ENCODE data around the gene PRICKLE4.
A peak's percentile ranks its signal among the peaks of the same experiment; 100 is the strongest.

PRICKLE4 gene, protein sequence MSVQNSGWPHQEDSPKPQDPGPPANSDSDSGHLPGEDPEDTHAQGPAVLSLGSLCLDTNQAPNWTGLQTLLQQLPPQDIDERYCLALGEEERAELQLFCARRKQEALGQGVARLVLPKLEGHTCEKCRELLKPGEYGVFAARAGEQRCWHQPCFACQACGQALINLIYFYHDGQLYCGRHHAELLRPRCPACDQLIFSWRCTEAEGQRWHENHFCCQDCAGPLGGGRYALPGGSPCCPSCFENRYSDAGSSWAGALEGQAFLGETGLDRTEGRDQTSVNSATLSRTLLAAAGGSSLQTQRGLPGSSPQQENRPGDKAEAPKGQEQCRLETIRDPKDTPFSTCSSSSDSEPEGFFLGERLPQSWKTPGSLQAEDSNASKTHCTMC

DNA sequence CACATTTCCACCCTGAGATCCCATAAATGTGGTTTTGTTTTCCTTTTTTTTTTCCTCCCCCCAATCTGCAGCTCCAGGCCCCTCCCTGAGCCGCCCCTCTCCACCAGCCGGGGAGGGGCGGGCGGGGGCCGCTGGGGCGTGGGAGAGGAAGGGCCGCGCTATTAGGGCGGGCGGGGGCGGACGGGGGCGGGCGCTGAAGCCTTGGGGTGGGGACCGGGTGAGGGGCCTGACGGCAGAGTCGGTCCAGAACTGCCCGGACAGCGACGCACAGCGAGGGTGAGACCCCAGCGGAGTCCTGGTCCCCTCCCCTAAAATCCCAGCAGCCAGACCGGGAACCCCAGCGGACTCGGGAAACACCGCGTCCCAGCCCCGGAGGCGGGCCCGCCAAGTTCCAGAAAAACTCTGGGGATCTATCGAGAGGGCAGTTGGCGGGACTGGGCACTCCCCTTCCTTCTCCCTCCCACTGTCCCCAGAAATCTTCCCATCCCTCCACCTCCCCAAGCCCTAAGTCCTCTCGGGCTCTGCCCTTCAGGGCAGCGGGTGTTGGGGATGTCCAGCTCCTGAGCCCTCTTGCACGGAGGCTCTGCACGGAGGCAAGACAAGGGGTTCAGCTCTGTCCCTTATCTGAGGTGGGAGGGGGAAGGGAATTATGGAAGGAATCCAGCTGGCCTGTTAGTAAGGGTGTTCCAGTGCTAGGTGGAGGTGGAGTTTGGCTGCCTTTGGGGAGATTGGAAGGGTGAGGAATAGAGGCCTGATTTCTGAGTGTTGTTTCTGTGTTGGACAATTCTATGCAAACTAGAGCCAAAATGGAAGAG, at the start of gene PRICKLE4:
PRICKLE4 (plus strand) TSS at position 232 of the 815 bp plus-strand sequence. CDS start 2,692 bp downstream, outside the sequence.
- DNase-seq = no peak

DNA sequence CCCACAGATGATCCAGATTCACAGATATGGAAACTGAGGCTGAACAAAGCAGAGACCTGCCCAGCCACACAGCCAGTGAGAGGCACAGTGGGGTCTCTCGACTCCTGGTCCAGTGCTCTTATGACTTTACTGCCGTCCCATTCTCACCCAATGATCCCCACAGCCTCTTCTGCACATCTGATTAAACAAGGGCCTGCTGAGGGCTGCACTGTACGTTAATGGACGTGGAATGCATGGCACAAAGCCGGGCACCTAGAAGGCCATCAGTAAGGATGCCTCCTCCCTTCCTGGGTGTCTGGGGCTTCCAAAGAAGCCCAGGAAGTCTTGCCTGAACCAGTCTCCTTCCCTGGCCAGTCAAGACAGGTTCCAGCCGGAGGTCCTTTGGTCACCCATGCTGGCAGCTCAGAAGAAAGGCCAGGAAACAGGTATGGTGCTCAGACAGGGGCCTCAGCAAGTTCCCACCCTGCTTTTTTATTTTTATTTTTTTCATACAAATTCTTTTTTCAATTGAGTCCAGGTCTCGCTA, 49.0 kb upstream of the PRICKLE4 start:
- DNase-seq = no peak

DNA sequence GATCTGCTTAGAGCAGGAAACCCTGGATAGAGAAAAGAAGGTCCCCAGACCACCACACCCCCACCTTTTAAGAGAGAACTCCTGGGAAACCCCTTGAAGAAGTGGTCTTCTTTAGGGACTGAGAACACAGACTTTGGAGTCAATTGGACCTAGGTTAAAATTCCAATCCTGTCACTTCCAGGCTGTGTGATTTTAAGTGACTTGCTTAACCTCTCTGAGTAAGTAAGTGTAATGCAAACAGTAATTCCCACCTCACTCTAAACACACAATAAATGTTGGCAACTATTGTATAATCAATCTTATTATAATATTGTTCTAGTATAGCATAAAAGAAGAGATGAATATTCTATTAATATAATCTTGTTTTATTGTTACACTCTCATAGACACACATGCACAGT, 48.4 kb upstream of the PRICKLE4 start:
- no peak for DNase-seq

DNA sequence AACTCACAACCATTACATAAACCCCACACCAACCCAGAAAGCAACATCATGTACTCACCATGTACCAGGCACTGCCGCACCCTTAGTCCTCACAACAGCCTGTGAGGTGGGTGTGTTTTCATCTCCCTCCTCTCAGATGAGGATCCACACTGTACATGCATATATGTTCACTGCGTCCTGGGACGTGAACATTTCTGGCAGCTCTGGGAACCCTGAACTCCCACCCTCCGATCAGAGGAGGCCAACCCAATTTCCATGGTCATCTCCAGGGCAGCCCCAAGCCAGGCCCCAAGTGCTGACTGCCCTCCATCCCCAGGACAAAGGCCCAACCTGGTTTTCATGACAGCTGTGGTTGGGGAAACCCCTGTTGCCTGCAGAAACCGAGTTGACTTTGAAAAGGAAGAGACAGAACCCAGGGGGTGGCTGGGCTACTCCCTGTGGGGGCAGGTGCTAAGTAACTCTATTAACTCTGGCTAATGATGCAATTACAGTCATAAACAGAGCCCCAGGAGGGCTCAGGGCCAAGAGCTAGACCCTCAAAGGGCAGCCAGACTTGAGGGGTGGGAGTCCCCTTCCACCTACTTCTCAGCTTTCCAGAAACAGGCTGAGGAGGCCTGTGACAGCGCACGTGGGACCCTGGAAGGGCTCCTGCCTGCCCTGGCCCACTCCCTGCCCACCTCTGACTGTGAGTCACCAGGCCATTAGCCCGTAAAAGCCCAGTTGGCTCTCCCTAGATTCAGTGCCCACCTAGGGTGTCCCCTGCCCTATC, 47.8 kb upstream of the PRICKLE4 start:
- no peak for DNase-seq

DNA sequence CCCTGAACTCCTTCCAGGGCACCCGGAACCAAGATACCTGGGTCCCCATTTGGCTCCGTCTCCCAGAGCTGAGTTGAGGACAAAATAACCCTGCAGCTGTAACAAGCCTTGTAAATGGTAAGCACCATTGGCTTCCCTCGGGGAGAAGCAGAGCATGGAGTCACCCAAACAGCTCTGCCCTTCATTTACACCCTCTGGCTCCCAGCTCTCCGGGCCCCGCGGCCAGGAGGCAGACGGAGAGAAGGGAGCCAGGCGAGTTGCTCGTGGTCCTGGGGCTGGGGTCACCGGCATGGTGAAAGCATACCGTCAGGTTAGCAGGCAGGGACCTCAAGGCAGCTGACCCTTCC, 47.2 kb upstream of the PRICKLE4 start:
- DNase-seq = no peak

DNA sequence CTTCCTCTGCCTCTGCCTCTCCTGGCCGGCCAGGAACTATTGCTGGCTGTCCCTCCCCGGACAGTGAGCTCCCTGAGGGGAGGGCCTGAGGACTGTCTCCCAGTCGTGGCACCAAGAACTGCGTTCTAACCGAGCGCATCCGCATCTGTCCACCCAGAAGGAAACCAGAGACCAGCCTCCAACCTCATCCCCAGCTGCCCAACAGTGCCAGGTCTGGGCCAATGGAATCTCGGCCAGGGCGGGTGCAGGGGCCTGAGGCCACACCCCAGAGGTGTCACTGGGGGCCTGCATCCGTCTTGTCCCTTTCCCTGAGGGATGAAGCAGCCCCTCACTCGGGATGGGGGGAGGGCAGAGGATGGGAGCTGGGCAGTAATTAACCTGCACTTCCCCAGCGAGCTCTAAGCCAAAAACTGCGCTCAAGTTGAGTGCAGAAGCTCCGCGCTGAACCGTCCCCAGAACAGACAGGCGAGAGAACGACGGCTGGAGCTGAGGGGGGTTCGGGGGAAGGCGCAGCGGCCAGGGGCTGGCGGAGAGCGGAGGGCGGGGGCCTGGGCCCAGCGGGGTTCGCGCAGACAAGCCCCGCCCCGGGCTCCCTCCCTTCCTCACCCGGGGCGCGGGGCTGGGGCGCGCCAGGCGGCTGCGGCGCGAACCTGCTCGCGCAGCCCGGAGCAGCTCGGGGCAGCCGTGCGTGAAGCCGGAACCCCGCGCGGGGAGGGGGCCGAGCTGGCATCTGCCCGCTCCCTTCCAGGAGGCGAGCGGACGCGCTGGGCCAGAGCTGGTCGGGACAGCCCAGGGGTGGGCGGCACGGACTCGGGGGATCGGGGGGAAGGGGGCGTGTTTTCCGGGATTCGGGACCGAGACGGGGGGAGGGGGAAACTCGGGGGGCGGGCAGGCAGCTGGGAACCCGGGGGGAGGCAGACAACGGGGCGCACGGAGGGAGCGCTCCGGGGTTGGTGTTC, 46.6 kb upstream of the PRICKLE4 start:
- peak; percentile 74 for DNase-seq

DNA sequence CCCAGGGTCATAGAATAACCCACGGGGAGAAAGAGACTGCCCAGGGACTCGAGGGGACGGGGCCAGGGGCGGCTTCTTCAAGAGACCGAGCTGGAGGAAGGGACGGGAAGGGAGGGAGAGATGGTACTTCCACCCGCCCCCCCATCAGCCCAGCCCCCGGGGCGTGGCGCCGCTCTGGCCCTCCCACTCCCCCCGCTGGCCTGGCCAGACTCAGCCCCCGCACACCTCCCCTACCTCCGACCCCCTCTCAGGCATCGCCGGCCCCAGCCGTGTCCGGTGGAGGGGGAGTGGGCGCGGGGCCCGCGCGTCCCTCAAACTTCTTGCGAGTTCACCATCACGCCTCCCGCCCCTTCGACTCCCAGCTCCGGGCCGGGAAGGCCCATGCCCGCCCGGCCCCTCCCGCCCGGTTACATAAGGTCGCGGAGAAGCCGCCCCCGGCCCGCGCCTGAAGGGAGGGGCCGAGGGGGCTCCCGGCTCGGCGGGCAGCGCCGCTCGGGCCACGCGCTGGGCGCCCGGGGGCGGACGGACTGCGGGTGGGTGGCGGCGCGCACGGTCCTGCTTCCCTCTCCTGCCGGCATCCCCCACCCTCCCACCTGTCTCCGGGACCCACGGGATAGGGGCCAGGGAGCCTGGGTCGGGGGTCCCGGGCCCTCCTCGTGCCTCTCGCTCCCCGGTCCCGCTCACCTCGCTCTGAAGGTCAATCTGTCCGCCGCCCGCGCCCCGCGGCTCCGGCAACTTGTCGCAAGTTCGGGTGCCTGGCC, 45.7 kb upstream of the PRICKLE4 start:
- DNase-seq = peak; percentile 41

DNA sequence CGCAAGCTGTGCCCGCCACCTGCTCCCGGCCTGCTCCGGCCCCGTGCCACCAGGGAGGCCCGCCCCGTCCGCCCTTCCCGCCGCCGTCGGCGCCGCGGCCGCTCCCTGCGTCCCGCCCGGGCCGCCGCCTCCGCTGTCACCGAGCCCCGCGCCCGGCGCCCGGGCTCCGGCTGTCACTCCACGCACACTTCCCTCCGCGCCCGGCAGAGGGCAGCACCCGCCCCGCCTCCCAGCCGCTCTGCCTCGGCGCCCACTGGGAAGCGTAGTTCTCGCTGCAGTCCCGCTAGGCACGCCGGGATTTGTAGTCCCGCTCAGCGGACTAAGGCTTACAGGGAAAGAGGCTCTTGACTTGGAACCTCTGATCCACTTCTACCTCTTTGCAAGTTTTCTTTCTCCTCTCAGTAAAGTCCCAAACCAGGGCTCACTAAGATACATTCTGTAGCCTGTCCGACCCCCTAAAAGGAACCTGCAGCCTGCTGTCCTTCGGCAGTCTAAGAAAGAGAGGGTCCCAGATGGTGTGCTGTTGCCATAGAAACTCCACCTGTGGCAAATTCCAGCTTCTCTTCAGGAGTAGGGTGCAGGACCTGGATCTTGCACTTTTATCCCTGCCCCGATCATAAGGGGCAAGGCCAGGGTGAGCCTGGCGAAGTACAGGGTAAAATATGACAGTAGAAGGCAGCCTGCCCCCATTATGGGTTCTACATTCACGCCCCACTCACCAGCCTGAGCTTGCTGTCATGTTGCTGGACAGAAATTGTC, 45.0 kb upstream of the PRICKLE4 start, which contains the start of gene TFEB:
TFEB (minus strand) TSS at position 182 of the 759 bp plus-strand sequence. CDS start 44,395 bp downstream, outside the sequence.
- peak; percentile 87 for DNase-seq

DNA sequence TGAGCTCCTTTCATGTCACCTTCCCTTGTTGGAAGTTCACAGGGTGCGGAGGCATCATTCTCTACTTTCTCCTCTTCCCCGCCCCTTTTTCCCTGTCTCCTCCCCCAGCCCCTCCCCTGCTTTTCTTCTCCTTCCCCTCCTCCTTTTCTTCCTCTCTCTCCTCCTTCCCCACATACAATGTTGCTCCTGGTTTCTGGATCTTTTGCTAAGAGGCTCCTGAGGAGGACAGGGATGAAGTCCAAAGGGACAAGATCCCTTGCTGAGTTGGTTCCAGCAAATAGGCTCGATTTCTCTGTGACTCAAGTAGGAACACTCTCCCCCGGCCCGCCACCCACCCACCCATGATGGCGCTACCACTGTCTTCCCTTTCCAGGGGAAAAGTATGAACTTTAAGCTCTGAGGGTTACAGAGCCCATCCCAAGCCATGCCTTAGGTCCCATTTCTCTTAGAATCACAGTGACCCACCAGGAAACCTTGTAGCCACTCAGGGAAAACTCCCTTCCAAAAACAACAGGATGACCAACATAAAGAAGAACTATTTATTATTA, 44.3 kb upstream of the PRICKLE4 start:
- DNase-seq = no peak

DNA sequence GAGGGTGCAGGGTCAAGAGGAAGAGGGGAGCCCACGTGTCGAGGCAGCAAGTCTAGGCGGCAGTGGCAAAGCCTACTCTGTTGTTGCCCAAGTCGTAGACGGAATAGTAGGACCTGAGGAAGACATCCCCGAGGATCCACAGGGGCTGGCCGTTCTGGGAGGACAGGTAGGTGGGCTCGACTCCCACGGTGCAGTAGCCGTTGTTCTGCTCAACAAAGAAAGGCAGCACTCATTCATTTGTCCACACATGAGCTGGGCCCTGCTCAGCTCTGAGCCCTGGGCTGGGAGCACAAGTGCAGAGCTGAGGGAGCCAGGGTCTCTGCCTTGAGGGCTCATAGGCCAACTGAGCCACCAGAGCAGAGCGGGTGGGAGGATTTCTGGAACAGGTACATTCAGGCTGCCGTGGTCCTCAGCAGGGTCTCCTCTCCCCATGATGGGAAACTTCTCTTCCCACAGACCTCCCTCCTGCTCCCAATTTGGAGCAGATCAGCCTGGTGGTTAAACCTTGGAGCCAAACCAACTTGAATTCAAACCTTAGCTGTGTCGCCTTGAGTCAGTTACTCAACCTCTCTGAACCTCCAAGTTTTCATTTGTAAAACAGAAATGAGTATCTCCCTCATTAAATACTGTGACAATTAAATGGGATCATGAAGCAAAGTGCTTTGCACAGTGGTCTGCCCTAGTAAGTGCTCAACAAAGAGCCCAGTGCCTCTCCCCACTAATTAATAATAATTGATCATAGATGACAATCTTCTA, 43.6 kb upstream of the PRICKLE4 start:
- DNase-seq = no peak

DNA sequence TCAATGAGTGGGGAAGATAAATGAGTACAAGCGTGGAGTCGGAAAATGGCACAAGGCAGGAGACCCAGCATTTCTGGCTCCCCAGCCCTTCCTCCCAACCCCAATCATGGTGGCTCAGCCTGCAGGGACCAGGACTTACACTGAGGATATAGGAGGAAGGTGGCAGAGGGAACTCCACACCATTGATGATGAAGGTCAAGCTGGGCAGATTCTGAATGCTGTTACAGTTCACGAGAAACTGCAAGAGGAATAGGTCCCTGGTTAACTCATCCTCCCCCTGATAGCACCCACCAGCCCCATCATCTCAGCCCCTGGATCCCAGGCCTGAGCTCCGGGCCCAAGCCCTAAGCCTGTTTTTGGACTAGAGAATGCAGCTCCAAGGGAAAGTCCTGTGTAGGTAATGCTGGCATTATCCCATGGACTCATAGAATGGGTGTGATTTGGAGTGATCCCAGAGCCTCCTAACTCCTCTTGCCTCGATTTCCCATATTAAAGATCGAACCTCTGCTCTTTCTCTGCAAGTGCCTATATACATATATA, 42.9 kb upstream of the PRICKLE4 start:
- no peak for DNase-seq

DNA sequence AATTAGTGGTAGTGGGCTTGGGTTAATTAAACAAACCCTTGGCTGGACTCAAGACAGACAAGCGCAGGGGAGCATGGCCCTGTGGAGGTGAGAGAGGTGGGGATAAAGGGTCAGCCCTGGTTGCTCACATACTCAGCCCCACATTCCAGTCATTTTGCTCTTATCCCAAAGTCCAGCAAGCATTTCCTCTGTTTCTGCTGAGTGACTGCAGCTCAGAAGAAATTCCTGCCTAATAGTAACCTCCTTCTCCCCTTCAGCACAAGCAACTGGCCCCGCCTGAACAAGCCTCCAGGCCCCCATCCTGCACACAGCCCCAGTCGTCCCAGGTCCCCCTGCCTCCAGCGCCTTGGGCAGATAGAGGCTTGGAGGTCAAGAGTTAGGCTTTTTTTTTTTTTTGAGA, 41.5 kb upstream of the PRICKLE4 start:
- DNase-seq = no peak

DNA sequence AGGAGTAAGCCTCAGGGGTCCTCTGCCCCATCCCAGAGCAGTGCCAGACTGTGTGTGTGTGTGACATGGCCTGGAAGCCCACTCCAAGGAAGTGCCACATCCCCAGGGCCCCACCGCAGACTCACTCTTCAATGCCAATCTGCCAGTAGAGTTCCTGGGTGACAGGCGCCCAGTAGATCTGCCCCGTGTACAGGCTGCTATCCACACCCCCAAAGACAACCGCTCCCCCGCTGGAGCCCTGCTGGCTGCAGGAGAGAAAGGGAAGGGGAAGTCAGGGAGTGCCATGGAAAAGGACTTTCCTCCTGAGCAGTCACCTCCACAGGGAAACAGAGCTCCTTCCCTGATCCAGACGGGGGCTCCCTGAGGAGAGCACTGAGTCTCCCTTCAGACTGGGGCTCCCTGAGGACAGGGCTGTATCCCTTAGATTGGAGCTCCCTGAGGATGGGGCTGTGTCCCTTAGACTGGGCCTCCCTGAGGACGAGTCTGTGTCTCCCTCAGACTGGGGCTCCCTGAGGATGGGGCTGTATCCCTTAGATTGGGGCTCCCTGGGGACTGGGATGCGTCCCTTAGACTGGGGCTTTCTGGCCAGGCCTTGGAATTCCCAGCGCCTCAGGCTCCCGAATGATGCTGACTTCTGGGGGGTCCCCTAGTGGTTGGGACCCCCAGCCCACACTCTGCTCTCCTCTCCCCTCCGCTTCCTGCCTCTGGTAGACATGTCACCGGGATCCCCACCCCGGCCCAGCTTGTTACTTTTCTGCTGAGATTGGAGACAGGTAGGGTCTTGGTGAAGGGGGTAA, 40.0 kb upstream of the PRICKLE4 start:
- no peak for DNase-seq

DNA sequence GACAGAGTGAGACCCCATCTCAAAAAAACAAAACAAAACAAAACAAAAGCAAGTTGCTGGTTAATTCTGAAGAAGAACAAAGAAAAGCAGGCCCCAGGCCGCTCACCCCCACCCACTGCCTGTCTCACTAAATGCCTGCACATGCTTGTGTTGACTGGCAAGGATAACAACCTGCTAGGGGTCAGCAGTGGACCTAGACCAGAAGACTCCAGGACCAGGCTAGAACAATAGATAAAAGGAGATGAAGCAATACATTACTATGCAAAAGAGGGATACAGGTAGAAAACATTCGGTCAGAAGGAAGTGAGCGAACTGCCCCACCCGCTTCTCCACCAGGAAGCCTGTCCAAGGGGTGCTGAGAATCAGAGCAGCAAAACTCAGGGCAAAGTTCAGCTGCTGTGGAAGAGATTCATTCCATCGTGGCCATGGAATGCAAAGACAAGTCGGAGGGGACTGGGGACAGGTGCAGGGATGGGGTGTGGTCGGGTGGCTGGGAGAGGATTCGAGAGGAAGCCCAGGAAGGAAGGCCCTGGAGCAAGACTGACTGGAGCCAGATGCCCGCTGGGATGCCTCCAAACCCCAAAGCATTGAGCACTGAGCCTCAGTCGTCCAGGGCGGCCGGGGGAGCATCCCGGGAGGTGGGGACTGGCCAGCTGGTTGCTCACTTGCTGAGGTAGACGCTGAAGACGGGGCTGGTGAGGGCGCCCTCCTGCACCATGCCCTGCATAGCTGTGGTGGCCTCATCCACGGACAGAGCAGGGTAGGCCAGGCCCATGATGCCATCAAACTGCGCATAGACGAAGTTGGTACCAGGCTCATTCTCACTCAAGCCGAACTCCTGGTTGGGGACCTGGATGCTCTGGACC, 38.7 kb upstream of the PRICKLE4 start:
- no peak for DNase-seq

DNA sequence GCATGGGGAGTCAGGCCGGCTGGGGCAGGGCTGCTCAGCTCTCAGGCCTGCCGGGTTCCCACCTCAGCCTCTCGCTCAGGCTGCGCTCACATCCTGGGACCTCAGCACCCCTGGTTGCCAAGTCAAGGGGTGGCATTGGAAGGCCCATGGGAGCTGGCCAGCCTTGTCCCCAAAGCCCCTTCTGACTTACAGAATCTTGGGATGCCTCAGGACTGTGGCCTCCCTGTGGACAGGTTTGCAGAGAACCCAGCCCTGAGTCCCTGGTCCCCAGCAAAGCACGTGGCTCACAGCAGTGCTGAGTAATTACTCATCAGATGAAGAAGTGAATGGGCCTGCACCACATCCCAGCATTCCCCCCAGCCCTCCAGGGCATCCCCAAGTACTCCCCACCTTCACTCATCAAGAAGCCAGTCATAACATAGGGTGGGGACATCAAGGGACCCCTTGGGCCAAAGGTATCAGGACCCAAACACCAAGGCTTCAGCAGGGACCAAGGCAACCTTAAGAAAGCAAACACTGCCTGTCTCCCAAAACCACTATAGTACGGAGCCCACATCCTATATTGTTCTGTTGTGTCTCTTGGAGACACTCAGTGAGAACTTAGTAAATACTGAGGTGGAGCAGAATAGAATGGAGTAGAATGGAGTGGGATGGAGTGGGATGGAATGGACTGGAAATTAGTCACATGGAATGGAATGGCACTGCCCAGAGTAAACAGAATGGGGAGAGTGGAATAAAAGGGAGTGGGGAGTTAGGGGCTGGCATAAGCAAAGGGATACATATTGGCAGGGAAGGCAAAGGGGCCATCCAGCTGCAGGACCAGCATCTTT, 37.0 kb upstream of the PRICKLE4 start:
- no peak for DNase-seq

DNA sequence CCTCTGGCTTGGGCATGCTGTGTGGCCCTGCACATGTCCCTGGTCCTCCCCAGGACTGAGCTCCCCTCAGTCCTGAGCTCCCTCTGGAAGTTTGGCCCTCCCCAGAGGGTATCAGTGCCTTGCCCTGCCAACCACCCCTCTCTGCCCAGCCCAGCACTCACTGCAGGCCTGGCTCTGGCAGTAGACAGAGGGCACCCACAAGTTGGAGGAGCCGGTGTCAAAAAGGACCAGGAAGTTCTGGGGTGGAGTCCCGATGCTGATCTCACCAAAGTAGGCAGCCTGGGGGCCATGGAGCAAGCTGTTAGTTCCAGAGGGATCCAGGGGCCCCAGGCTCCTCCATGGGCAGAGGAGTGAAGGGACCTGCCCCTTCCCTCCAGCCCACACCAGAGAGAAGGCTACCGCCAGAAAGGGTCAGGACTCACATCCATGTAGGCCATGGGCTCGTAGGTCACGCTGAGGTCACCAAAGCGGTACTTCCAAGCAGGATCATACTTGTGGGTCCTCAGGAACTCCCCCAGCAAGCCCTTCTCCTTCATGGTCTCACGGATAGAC, 36.3 kb upstream of the PRICKLE4 start:
- no peak for DNase-seq

All from NCI-H2171 treated with DMSO at 0.1 percent for 48 hours (cell line).